IMR-90 (cell line): ENCODE data around the gene PLEKHA4.

ENCODE experiments used
- BHLHE40 ChIP-seq: fragments of 150-350 bp; IDR thresholded peaks from 2 replicates; pipeline ENCODE4 v1.6.1; 2016; ENCODE audit warnings: mild to moderate bottlenecking, low read depth, low read length
- CEBPB ChIP-seq: IDR thresholded peaks from 2 replicates; pipeline ENCODE4 v1.6.1; 2012; ENCODE audit warnings: low read depth, low read length, improper control_type of control experiment
- CHD1 ChIP-seq: IDR thresholded peaks from 2 replicates; pipeline ENCODE4 v1.6.1; 2012; ENCODE audit warnings: low read depth, low read length, improper control_type of control experiment
- CTCF ChIP-seq: conservative IDR thresholded peaks from 2 replicates; pipeline ENCODE4 v1.5.1; 2012; ENCODE audit warnings: mild to moderate bottlenecking, low read depth, low read length, improper control_type of control experiment
- FOS ChIP-seq: fragments of 150-350 bp; IDR thresholded peaks from 2 replicates; pipeline ENCODE4 v1.6.1; 2016; ENCODE audit warnings: low read depth, low read length
- MAFK ChIP-seq: IDR thresholded peaks from 2 replicates; pipeline ENCODE4 v1.6.1; 2012; ENCODE audit warnings: low read depth, low read length, improper control_type of control experiment
- MAZ ChIP-seq: IDR thresholded peaks from 2 replicates; pipeline ENCODE4 v1.6.1; 2012; ENCODE audit warnings: low read depth, mild to moderate bottlenecking, low read length, improper control_type of control experiment, moderate library complexity, borderline replicate concordance
- MXI1 ChIP-seq: IDR thresholded peaks from 2 replicates; pipeline ENCODE4 v1.6.1; 2012; ENCODE audit warnings: low read depth, mild to moderate bottlenecking, low read length, moderate library complexity, borderline replicate concordance
- POLR2A ChIP-seq: IDR thresholded peaks from 2 replicates; pipeline ENCODE4 v1.6.1; 2012; ENCODE audit warnings: mild to moderate bottlenecking, low read depth, low read length
- RAD21 ChIP-seq: IDR thresholded peaks from 2 replicates; pipeline ENCODE4 v1.6.1; 2012; ENCODE audit warnings: low read length, improper control_type of control experiment
- RFX5 ChIP-seq: IDR thresholded peaks from 2 replicates; pipeline ENCODE4 v1.8.0; 2012; ENCODE audit warnings: low read depth, mild to moderate bottlenecking, low read length, moderate library complexity
- SMC3 ChIP-seq: fragments of 150-350 bp; IDR thresholded peaks from 2 replicates; pipeline ENCODE4 v1.6.1; 2016; ENCODE audit warnings: low read depth, mild to moderate bottlenecking, antibody characterized with exemption, low read length, moderate library complexity
- USF2 ChIP-seq: fragments of 150-350 bp; IDR thresholded peaks from 2 replicates; pipeline ENCODE4 v1.6.1; 2017; ENCODE audit warnings: mild to moderate bottlenecking, antibody characterized with exemption, low read length, low read depth
- TF ChIP-seq, protein P1 (sequence below): fragments of 150-350 bp; IDR thresholded peaks from 2 replicates; pipeline ENCODE4 v1.6.1; 2016; ENCODE audit warnings: low read depth, mild to moderate bottlenecking, low read length, moderate library complexity, borderline replicate concordance

- TF ChIP-seq POLR2A (no peak), USF2 (no peak), CTCF (no peak), SMC3 (no peak), MXI1 (no peak), MAFK (no peak), CEBPB (no peak), BHLHE40 (no peak), MAZ (no peak), RFX5 (no peak), RAD21 (no peak), CHD1 (no peak), FOS (no peak)
- TF ChIP-seq, protein P1, sequence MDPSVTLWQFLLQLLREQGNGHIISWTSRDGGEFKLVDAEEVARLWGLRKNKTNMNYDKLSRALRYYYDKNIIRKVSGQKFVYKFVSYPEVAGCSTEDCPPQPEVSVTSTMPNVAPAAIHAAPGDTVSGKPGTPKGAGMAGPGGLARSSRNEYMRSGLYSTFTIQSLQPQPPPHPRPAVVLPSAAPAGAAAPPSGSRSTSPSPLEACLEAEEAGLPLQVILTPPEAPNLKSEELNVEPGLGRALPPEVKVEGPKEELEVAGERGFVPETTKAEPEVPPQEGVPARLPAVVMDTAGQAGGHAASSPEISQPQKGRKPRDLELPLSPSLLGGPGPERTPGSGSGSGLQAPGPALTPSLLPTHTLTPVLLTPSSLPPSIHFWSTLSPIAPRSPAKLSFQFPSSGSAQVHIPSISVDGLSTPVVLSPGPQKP, result no peak
Observed at GRCh38 chr19:48870048-48870447, 1.6 kb upstream of the PLEKHA4 start.
